H9 (cell line): ENCODE measurements around the gene DMD. TPM values are rescaled to one million over a fixed set of nuclear protein-coding genes. Genes with fewer than 3 reads are reported as not detected.

ENCODE experiments used
- DNase-seq: peaks from one replicate; pipeline ENCODE4 v3.0.0-alpha.2; 2017
- H2AFZ ChIP-seq: one replicate; pipeline ENCODE4 v1.6.1; 2013; ENCODE audit warnings: mild to moderate bottlenecking, low read length, control low read depth, moderate library complexity
- H2AK5ac ChIP-seq: 2 replicates; pipeline ENCODE4 v1.6.1; 2013; ENCODE audit warnings: low read length, control low read depth, mixed read lengths; ENCODE audit not compliant: insufficient read length
- H2BK120ac ChIP-seq: one replicate; pipeline ENCODE4 v1.6.1; 2013; ENCODE audit warnings: low read depth, mild to moderate bottlenecking, low read length, control low read depth, inconsistent platforms; ENCODE audit not compliant: poor library complexity, severe bottlenecking
- H2BK12ac ChIP-seq: 2 replicates; pipeline ENCODE4 v1.6.1; 2013; ENCODE audit warnings: low read length, control low read depth, mixed read lengths, low read depth; ENCODE audit not compliant: insufficient read length
- H2BK15ac ChIP-seq: 2 replicates; pipeline ENCODE4 v1.6.1; 2013; ENCODE audit warnings: low read depth, low read length, control low read depth
- H2BK20ac ChIP-seq: one replicate; pipeline ENCODE4 v1.6.1; 2013; ENCODE audit warnings: low read depth, mild to moderate bottlenecking, low read length, control low read depth, inconsistent platforms; ENCODE audit not compliant: poor library complexity, severe bottlenecking
- H2BK5ac ChIP-seq: 2 replicates; pipeline ENCODE4 v1.6.1; 2013; ENCODE audit warnings: low read length, control low read depth, mixed read lengths; ENCODE audit not compliant: insufficient read length
- H3K14ac ChIP-seq: 2 replicates; pipeline ENCODE4 v1.6.1; 2013; ENCODE audit warnings: low read length, control low read depth; ENCODE audit not compliant: insufficient read depth
- H3K18ac ChIP-seq: 2 replicates; pipeline ENCODE4 v1.6.1; 2013; ENCODE audit warnings: low read depth, mild to moderate bottlenecking, mixed read lengths, low read length, control low read depth; ENCODE audit not compliant: insufficient read length
- H3K23ac ChIP-seq: 2 replicates; pipeline ENCODE4 v1.6.1; 2013; ENCODE audit warnings: low read length, control low read depth, mixed read lengths, low read depth; ENCODE audit not compliant: insufficient read length
- H3K23me2 ChIP-seq: 2 replicates; pipeline ENCODE4 v1.6.1; 2013; ENCODE audit warnings: low read depth, mild to moderate bottlenecking, mixed read lengths, low read length, control low read depth; ENCODE audit not compliant: insufficient read length, poor library complexity, severe bottlenecking
- H3K27ac ChIP-seq: 2 replicates; pipeline ENCODE4 v1.5.1; 2013; ENCODE audit warnings: low read length, control low read depth, mixed read lengths, low read depth; ENCODE audit not compliant: insufficient read length
- H3K27me3 ChIP-seq: 2 replicates; pipeline ENCODE4 v1.6.1; 2013; ENCODE audit warnings: low read length, control low read depth, inconsistent platforms; ENCODE audit not compliant: insufficient read depth
- H3K4ac ChIP-seq: 2 replicates; pipeline ENCODE4 v1.6.1; 2013; ENCODE audit warnings: low read depth, mild to moderate bottlenecking, control low read depth, inconsistent platforms, low read length, moderate library complexity
- H3K4me1 ChIP-seq: 2 replicates; pipeline ENCODE4 v1.6.1; 2013; ENCODE audit warnings: low read length, control low read depth, inconsistent platforms; ENCODE audit not compliant: insufficient read depth
- H3K4me2 ChIP-seq: 2 replicates; pipeline ENCODE4 v1.6.1; 2013; ENCODE audit warnings: low read length, control low read depth, mixed read lengths; ENCODE audit not compliant: insufficient read length, insufficient read depth
- H3K56ac ChIP-seq: 2 replicates; pipeline ENCODE4 v1.6.1; 2013; ENCODE audit warnings: low read depth, mild to moderate bottlenecking, mixed read lengths, low read length, control low read depth; ENCODE audit not compliant: insufficient read length
- H3K79me1 ChIP-seq: 2 replicates; pipeline ENCODE4 v1.6.1; 2013; ENCODE audit warnings: low read depth, mild to moderate bottlenecking, moderate library complexity, low read length, control low read depth, inconsistent platforms; ENCODE audit not compliant: insufficient read depth, poor library complexity, severe bottlenecking
- H3K79me2 ChIP-seq: 2 replicates; pipeline ENCODE4 v1.6.1; 2013; ENCODE audit warnings: low read length, control low read depth, inconsistent platforms; ENCODE audit not compliant: insufficient read depth
- H3K9ac ChIP-seq: 2 replicates; pipeline ENCODE4 v1.6.1; 2013; ENCODE audit warnings: low read length, control low read depth, mixed read lengths; ENCODE audit not compliant: insufficient read length; ENCODE audit errors: extremely low read depth
- H3K9me3 ChIP-seq: one replicate; pipeline ENCODE4 v1.6.1; 2013; ENCODE audit warnings: low read depth, low read length, inconsistent platforms; ENCODE audit not compliant: control insufficient read depth
- H3T11ph ChIP-seq: one replicate; pipeline ENCODE4 v1.6.1; 2013; ENCODE audit warnings: mild to moderate bottlenecking, low read length, control low read depth, inconsistent platforms
- H4K20me1 ChIP-seq: one replicate; pipeline ENCODE4 v1.6.1; 2013; ENCODE audit not compliant: control insufficient read depth, insufficient read length, insufficient read depth
- H4K5ac ChIP-seq: 2 replicates; pipeline ENCODE4 v1.6.1; 2013; ENCODE audit warnings: low read depth, mild to moderate bottlenecking, mixed read lengths, low read length, control low read depth; ENCODE audit not compliant: insufficient read length
- H4K8ac ChIP-seq: replicated peaks from 2 replicates; pipeline ENCODE4 v1.6.1; 2013; ENCODE audit warnings: low read length, control low read depth, mixed read lengths, low read depth; ENCODE audit not compliant: insufficient read length
- H4K91ac ChIP-seq: 2 replicates; pipeline ENCODE4 v1.6.1; 2013; ENCODE audit warnings: low read depth, mild to moderate bottlenecking, moderate library complexity, mixed read lengths, low read length, control low read depth; ENCODE audit not compliant: insufficient read length
- H3K27ac Mint-ChIP-seq, 3 experiments: 2 replicates in 2 of 3; 3 replicates in 1 of 3; pipeline ENCODE4 v1.8.0; 2020 to 2021; ENCODE audit warnings: mixed read lengths in 3 of 3, mild to moderate bottlenecking in 1 of 3, moderate library complexity in 1 of 3
- H3K27me3 Mint-ChIP-seq: 2 replicates; pipeline ENCODE4 v1.8.0; 2021; ENCODE audit warnings: low read depth, mild to moderate bottlenecking, moderate library complexity, mixed read lengths
- H3K36me3 Mint-ChIP-seq, 3 experiments: 2 replicates in 2 of 3; 3 replicates in 1 of 3; pipeline ENCODE4 v1.8.0; 2020 to 2021; ENCODE audit warnings: low read depth in 3 of 3, mixed read lengths in 3 of 3; ENCODE audit not compliant: insufficient read depth in 1 of 3
- H3K4me1 Mint-ChIP-seq, 2 experiments: 2 replicates each; pipeline ENCODE4 v1.8.0; 2020; ENCODE audit warnings: mixed read lengths in 2 of 2
- H3K4me3 Mint-ChIP-seq, 2 experiments: 2 replicates in 1 of 2; 3 replicates in 1 of 2; pipeline ENCODE4 v1.8.0; 2020 to 2021; ENCODE audit warnings: mild to moderate bottlenecking in 2 of 2, mixed read lengths in 2 of 2, moderate library complexity in 1 of 2
- H3K9me3 Mint-ChIP-seq, 2 experiments: 2 replicates in 1 of 2; 3 replicates in 1 of 2; pipeline ENCODE4 v1.8.0; 2020; ENCODE audit warnings: mild to moderate bottlenecking in 2 of 2, mixed read lengths in 2 of 2, moderate library complexity in 1 of 2
- WGBS: extraction: QIAGEN DNeasy Blood & Tissue Kit; methylation state at CpG from one replicate; pipeline ENCODE4 v1.1.7; 2013; ENCODE audit warnings: missing lambda C conversion rate, low lambda C conversion rate, mixed read lengths; ENCODE audit not compliant: insufficient read length; ENCODE audit errors: extremely low coverage; 5-methylcytosine and 5-hydroxymethylcytosine counted together
- total RNA-seq: library from RNA; stranded (reverse); gene quantifications from 2 replicates; pipeline ENCODE4 v1.2.1, GENCODE V29; 2021
- TF ChIP-seq, protein P1 (sequence below): fragments of 200-600 bp; sonication (generic); conservative IDR thresholded peaks from 3 replicates; pipeline ENCODE4 v1.8.0; 2021; ENCODE audit warnings: antibody characterized with exemption, mild to moderate bottlenecking

DMD gene
- total RNA-seq, 1 experiment from 2014 or later: 3.8 TPM

GRCh38 chrX:31266203-31267076 lies 1944.9 kb downstream of the DMD start:
- no peak overlapping the region for H2BK20ac ChIP-seq
- peak overlapping the region in 1 of 3 experiments; percentile 90; a peak in 2 of 7 replicates for H3K27ac Mint-ChIP-seq
- no peak overlapping the region for H2BK12ac ChIP-seq
- H3K27ac ChIP-seq: no peak overlapping the region
- H2BK5ac ChIP-seq: no peak overlapping the region
- no peak overlapping the region for H2BK120ac ChIP-seq
- no peak overlapping the region for H2AFZ ChIP-seq
- H3T11ph ChIP-seq: no peak overlapping the region
- peak overlapping the region; percentile 97 for H3K14ac ChIP-seq
- H3K56ac ChIP-seq: no peak overlapping the region
- H3K9ac ChIP-seq: peak overlapping the region; percentile 65
- H2BK15ac ChIP-seq: no peak overlapping the region
- WGBS: no CpG with 5 or more reads among the region's 74 CpGs
- TF ChIP-seq, protein P1, sequence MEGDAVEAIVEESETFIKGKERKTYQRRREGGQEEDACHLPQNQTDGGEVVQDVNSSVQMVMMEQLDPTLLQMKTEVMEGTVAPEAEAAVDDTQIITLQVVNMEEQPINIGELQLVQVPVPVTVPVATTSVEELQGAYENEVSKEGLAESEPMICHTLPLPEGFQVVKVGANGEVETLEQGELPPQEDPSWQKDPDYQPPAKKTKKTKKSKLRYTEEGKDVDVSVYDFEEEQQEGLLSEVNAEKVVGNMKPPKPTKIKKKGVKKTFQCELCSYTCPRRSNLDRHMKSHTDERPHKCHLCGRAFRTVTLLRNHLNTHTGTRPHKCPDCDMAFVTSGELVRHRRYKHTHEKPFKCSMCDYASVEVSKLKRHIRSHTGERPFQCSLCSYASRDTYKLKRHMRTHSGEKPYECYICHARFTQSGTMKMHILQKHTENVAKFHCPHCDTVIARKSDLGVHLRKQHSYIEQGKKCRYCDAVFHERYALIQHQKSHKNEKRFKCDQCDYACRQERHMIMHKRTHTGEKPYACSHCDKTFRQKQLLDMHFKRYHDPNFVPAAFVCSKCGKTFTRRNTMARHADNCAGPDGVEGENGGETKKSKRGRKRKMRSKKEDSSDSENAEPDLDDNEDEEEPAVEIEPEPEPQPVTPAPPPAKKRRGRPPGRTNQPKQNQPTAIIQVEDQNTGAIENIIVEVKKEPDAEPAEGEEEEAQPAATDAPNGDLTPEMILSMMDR: no peak
- peak; percentile 58 for DNase-seq
- H3K4ac ChIP-seq: no peak overlapping the region
- no peaks in the 10 kb centered on the region for H3K79me2 ChIP-seq
- H2AK5ac ChIP-seq: no peak overlapping the region
- H3K4me3 Mint-ChIP-seq: peak overlapping the region; percentile 67 to 86
- no peaks in the 10 kb centered on the region for H3K4me1 ChIP-seq
- H3K9me3 Mint-ChIP-seq: peaks cover 64 to 74% of the 10 kb centered on the region in 2 experiments
- no peak overlapping the region for H4K8ac ChIP-seq
- no peak overlapping the region for H3K23ac ChIP-seq
- peaks cover 10 to 34% of the 10 kb centered on the region in 2 experiments for H3K4me1 Mint-ChIP-seq
- peak overlapping the region; percentile 75 for H3K18ac ChIP-seq
- no peaks in the 10 kb centered on the region for H4K20me1 ChIP-seq
- no peaks in the 10 kb centered on the region for H3K9me3 ChIP-seq
- peak overlapping the region; percentile 97 for H3K4me2 ChIP-seq
- H3K27me3 Mint-ChIP-seq: peaks cover 10% of the 10 kb centered on the region
- peaks cover 0 to 3% (median 0%) of the 10 kb centered on the region in 3 experiments; a peak in 3 of 7 replicates for H3K36me3 Mint-ChIP-seq
- no peaks in the 10 kb centered on the region for H3K27me3 ChIP-seq
- H4K91ac ChIP-seq: no peak overlapping the region
- peaks cover 4% of the 10 kb centered on the region for H3K23me2 ChIP-seq
- H4K5ac ChIP-seq: no peak overlapping the region
- H3K79me1 ChIP-seq: no peaks in the 10 kb centered on the region
